A549 treated with AZD9567 at 1 μM for 4 hours (cell line): ENCODE results near the gene ZNF330. TPM values are rescaled to one million over a fixed set of nuclear protein-coding genes. Genes with fewer than 3 reads are reported as not detected.

Experiments
- total RNA-seq: library from RNA; stranded (reverse); fragments of 200-300 nt; extraction: Qiagen RNA extraction; gene quantifications from 5 replicates; pipeline ENCODE4 v1.2.3, GENCODE V29; 2022; ENCODE audit not compliant: insufficient read depth

Gene ZNF330
- total RNA-seq = 25.6 to 46.5 TPM (median 26.3 TPM) in 5 replicates

DNA sequence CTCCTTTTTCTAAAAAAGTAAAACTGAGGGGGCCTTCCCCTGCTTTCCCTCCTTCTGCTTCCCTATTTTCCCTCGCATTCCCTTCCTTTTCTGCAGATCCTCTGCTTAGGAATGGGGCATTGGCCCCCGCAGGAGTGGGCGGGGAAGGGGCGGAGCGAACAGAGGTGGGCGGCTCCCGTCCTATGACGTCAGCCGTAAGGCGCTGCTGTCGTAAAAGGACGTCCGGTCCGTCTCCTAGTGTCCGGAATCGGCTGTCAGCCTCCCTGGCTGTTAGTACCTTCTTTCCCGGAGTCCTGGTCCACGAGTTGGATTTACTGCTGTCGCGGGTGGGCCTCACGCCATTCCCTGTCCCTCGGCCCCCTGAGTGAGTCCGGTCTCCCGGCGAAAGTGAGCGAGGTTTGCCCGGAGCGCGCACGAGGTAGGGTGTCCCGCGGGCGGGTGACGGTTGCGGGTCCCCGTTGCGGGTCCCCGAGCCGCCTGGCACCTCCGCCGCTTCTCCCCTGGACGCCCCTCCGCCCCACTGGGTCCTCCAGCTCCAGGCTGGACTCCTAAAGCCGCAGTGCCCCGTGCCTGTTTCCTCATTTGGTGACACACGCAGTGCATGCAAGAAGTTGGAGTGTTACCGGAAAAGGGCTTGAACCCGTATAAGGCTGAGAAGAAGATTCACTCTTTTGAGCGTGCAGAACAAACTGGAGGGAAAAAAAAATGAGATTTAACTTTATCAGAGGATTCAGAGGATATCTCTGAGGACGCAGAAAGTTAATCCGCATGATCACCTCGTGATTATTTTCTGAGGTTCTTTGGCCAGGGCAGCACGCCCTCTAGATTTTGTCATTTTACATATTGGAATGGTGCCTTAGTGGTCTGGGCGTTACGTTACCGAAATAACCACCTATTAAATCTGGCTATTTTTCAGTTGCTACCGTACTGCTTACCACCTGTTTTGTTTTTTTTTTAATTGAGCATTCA is at the start of gene ZNF330:
ZNF330 (plus strand) TSS at position 205 of the 969 bp plus-strand sequence. CDS start 1,477 bp downstream, outside the sequence.

Other genes starting within 250 kb of the ZNF330 start
- 0.20 to 0.31 TPM (median 0.24 TPM) in 4 of 5 replicates, not detected in the other for gene RNF150, start 87.4 kb upstream of the ZNF330 start, total RNA-seq